Keratinocyte (primary cell): Measurements from ENCODE around the gene SLC19A1.

Source experiments
- CTCF ChIP-seq, 3 experiments: IDR thresholded peaks in 1 of 3; conservative IDR thresholded peaks in 1 of 3; optimal IDR thresholded peaks in 1 of 3; 2 replicates in 2 of 3; 3 replicates in 1 of 3; pipeline versions ENCODE3 to v1.5.1; 2011; ENCODE audit warnings: low read length in 3 of 3, mild to moderate bottlenecking in 3 of 3, moderate library complexity in 2 of 3, control low read depth in 1 of 3, inconsistent platforms in 1 of 3; ENCODE audit not compliant: insufficient read depth in 2 of 3; ENCODE audit errors: extremely low read depth in 1 of 3
- EZH2 ChIP-seq: IDR thresholded peaks from one replicate; pipeline ENCODE4 v1.6.1; 2012; ENCODE audit warnings: inconsistent platforms, mild to moderate bottlenecking, low read length, moderate library complexity

- TF ChIP-seq CTCF (optimal IDR thresholded peaks at IDR 0.05 in 1 of 3, IDR thresholded peaks at IDR 0.05 in 1 of 3, conservative IDR thresholded peaks at IDR 0.05 in 1 of 3; ENCODE audit: extremely low read depth in 1 of 3, insufficient read depth in 2 of 3, low read length in 3 of 3), result no peak
- no peak for TF ChIP-seq EZH2
These were observed 85.6 kb downstream of the SLC19A1 start for GRCh38 chr21:45456584-45457160.
